SK-N-SH treated with all-trans-retinoic acid at 6 μM for 48 hours (cell line): Measurements from ENCODE around the gene BCAT1.

Source experiments
- ATAC-seq: fragments of 200-7000 bp; cut with Tn5 transposase; 3 replicates; pipeline ENCODE4 v1.9.1; 2020; ENCODE audit warnings: mild to moderate bottlenecking, moderate library complexity
- ARNTL ChIP-seq: fragments of 450-650 bp; formaldehyde crosslinking; IDR thresholded peaks from 2 replicates; pipeline ENCODE4 v1.5.0; 2020; ENCODE audit warnings: low read depth, mild to moderate bottlenecking, moderate library complexity, borderline replicate concordance
- BACH2 ChIP-seq: fragments of 250-450 bp; sonication (Bioruptor Pico); IDR thresholded peaks from 2 replicates; pipeline ENCODE4 v1.9.0; 2021; ENCODE audit warnings: mild to moderate bottlenecking, borderline replicate concordance
- CSDC2 ChIP-seq: fragments of 250-450 bp; sonication (Bioruptor Pico); IDR thresholded peaks from 2 replicates; pipeline ENCODE4 v1.5.0; 2020; ENCODE audit warnings: mild to moderate bottlenecking, moderate library complexity
- ESRRG ChIP-seq: fragments of 250-450 bp; sonication (Bioruptor Pico); IDR thresholded peaks from 2 replicates; pipeline ENCODE4 v1.6.1; 2021; ENCODE audit warnings: mild to moderate bottlenecking
- GLIS3 ChIP-seq: fragments of 250-450 bp; sonication (Bioruptor Pico); IDR thresholded peaks from 2 replicates; pipeline ENCODE4 v1.5.0; 2020; ENCODE audit warnings: mild to moderate bottlenecking, moderate library complexity
- ISL1 ChIP-seq: fragments of 250-450 bp; sonication (Bioruptor Pico); IDR thresholded peaks from 2 replicates; pipeline ENCODE4 v2.1.2; 2022; ENCODE audit warnings: mild to moderate bottlenecking, moderate library complexity
- OSR1 ChIP-seq: fragments of 250-450 bp; sonication (Bioruptor Pico); IDR thresholded peaks from 2 replicates; pipeline ENCODE4 v1.8.0; 2022; ENCODE audit warnings: moderate library complexity, mild to moderate bottlenecking, inconsistent platforms
- POU6F1 ChIP-seq: fragments of 250-450 bp; sonication (Bioruptor Pico); IDR thresholded peaks from 2 replicates; pipeline ENCODE4 v1.8.0; 2021; ENCODE audit warnings: low read depth, mild to moderate bottlenecking, moderate library complexity, borderline replicate concordance
- PPARA ChIP-seq: fragments of 250-450 bp; sonication (Bioruptor Pico); IDR thresholded peaks from 2 replicates; pipeline ENCODE4 v1.5.0; 2020; ENCODE audit warnings: mild to moderate bottlenecking, borderline replicate concordance
- RARB ChIP-seq: fragments of 250-450 bp; sonication (Bioruptor Pico); IDR thresholded peaks from 2 replicates; pipeline ENCODE4 v1.8.0; 2021; ENCODE audit warnings: mild to moderate bottlenecking, moderate library complexity
- SNAI2 ChIP-seq: fragments of 250-450 bp; sonication (Bioruptor Pico); IDR thresholded peaks from 2 replicates; pipeline ENCODE4 v1.5.0; 2020; ENCODE audit warnings: mild to moderate bottlenecking, moderate library complexity
- TCF4 ChIP-seq: fragments of 250-450 bp; sonication (Bioruptor Pico); IDR thresholded peaks from 2 replicates; pipeline ENCODE4 v1.8.0; 2021; ENCODE audit warnings: mild to moderate bottlenecking, moderate library complexity, borderline replicate concordance
- TOX ChIP-seq: fragments of 250-450 bp; sonication (Bioruptor Pico); IDR thresholded peaks from 2 replicates; pipeline ENCODE4 v1.8.0; 2021; ENCODE audit warnings: mild to moderate bottlenecking, moderate library complexity, borderline replicate concordance
- ZC3H10 ChIP-seq: fragments of 250-450 bp; sonication (Bioruptor Pico); IDR thresholded peaks from 2 replicates; pipeline ENCODE4 v1.5.1; 2021; ENCODE audit warnings: mild to moderate bottlenecking, moderate library complexity
- ZFP3 ChIP-seq: fragments of 250-450 bp; sonication (Bioruptor Pico); IDR thresholded peaks from 2 replicates; pipeline ENCODE4 v1.5.0; 2020; ENCODE audit warnings: mild to moderate bottlenecking, moderate library complexity
- ZFP30 ChIP-seq: fragments of 450-650 bp; formaldehyde crosslinking; IDR thresholded peaks from 2 replicates; pipeline ENCODE4 v1.5.0; 2022; ENCODE audit warnings: mild to moderate bottlenecking, moderate library complexity
- ZNF565 ChIP-seq: fragments of 450-650 bp; formaldehyde crosslinking; conservative IDR thresholded peaks from 2 replicates; pipeline ENCODE4 v1.5.0; 2020; ENCODE audit warnings: low read depth, mild to moderate bottlenecking, moderate library complexity
- ZNF70 ChIP-seq: fragments of 450-650 bp; formaldehyde crosslinking; IDR thresholded peaks from 2 replicates; pipeline ENCODE4 v1.5.0; 2020; ENCODE audit warnings: mild to moderate bottlenecking, moderate library complexity
- ZNF8 ChIP-seq: fragments of 450-650 bp; formaldehyde crosslinking; IDR thresholded peaks from 2 replicates; pipeline ENCODE4 v1.5.0; 2020; ENCODE audit warnings: mild to moderate bottlenecking, moderate library complexity
- TF ChIP-seq, protein P1 (sequence below): fragments of 250-450 bp; sonication (Bioruptor Pico); IDR thresholded peaks from 2 replicates; pipeline ENCODE4 v1.5.0; 2020; ENCODE audit warnings: mild to moderate bottlenecking, moderate library complexity
- TF ChIP-seq, protein P2 (sequence below): fragments of 250-450 bp; sonication (Bioruptor Pico); IDR thresholded peaks from 2 replicates; pipeline ENCODE4 v1.5.1; 2021; ENCODE audit warnings: mild to moderate bottlenecking, moderate library complexity
- TF ChIP-seq, protein P3 (sequence below): fragments of 250-450 bp; sonication (Bioruptor Pico); IDR thresholded peaks from 2 replicates; pipeline ENCODE4 v1.8.0; 2020; ENCODE audit warnings: mild to moderate bottlenecking, moderate library complexity, borderline replicate concordance
- TF ChIP-seq, protein P4 (sequence below): fragments of 250-450 bp; sonication (Bioruptor Pico); IDR thresholded peaks from 2 replicates; pipeline ENCODE4 v1.5.1; 2020; ENCODE audit warnings: low read depth, mild to moderate bottlenecking, moderate library complexity

The BCAT1 gene

GRCh38 chr12:24760606-24761378, 188.1 kb downstream of the BCAT1 start:
- no peak for ATAC-seq
- TF ChIP-seq ZNF8 (CRISPR knock-in tag), result no peak
- no peak for TF ChIP-seq POU6F1
- TF ChIP-seq, protein P1, sequence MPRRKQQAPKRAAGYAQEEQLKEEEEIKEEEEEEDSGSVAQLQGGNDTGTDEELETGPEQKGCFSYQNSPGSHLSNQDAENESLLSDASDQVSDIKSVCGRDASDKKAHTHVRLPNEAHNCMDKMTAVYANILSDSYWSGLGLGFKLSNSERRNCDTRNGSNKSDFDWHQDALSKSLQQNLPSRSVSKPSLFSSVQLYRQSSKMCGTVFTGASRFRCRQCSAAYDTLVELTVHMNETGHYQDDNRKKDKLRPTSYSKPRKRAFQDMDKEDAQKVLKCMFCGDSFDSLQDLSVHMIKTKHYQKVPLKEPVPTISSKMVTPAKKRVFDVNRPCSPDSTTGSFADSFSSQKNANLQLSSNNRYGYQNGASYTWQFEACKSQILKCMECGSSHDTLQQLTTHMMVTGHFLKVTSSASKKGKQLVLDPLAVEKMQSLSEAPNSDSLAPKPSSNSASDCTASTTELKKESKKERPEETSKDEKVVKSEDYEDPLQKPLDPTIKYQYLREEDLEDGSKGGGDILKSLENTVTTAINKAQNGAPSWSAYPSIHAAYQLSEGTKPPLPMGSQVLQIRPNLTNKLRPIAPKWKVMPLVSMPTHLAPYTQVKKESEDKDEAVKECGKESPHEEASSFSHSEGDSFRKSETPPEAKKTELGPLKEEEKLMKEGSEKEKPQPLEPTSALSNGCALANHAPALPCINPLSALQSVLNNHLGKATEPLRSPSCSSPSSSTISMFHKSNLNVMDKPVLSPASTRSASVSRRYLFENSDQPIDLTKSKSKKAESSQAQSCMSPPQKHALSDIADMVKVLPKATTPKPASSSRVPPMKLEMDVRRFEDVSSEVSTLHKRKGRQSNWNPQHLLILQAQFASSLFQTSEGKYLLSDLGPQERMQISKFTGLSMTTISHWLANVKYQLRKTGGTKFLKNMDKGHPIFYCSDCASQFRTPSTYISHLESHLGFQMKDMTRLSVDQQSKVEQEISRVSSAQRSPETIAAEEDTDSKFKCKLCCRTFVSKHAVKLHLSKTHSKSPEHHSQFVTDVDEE (CRISPR knock-in tag), result no peak
- no peak for TF ChIP-seq ESRRG (CRISPR knock-in tag)
- TF ChIP-seq, protein P2, sequence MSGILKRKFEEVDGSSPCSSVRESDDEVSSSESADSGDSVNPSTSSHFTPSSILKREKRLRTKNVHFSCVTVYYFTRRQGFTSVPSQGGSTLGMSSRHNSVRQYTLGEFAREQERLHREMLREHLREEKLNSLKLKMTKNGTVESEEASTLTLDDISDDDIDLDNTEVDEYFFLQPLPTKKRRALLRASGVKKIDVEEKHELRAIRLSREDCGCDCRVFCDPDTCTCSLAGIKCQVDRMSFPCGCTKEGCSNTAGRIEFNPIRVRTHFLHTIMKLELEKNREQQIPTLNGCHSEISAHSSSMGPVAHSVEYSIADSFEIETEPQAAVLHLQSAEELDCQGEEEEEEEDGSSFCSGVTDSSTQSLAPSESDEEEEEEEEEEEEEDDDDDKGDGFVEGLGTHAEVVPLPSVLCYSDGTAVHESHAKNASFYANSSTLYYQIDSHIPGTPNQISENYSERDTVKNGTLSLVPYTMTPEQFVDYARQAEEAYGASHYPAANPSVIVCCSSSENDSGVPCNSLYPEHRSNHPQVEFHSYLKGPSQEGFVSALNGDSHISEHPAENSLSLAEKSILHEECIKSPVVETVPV (CRISPR knock-in tag), result no peak
- no peak for TF ChIP-seq ZC3H10
- no peak for TF ChIP-seq ARNTL (CRISPR knock-in tag)
- no peak for TF ChIP-seq ZNF70
- no peak for TF ChIP-seq ISL1 (CRISPR knock-in tag)
- no peak for TF ChIP-seq CSDC2 (CRISPR knock-in tag)
- TF ChIP-seq ZFP30 (CRISPR knock-in tag), result no peak
- no peak for TF ChIP-seq BACH2
- TF ChIP-seq GLIS3 (CRISPR knock-in tag), result no peak
- TF ChIP-seq, protein P3, sequence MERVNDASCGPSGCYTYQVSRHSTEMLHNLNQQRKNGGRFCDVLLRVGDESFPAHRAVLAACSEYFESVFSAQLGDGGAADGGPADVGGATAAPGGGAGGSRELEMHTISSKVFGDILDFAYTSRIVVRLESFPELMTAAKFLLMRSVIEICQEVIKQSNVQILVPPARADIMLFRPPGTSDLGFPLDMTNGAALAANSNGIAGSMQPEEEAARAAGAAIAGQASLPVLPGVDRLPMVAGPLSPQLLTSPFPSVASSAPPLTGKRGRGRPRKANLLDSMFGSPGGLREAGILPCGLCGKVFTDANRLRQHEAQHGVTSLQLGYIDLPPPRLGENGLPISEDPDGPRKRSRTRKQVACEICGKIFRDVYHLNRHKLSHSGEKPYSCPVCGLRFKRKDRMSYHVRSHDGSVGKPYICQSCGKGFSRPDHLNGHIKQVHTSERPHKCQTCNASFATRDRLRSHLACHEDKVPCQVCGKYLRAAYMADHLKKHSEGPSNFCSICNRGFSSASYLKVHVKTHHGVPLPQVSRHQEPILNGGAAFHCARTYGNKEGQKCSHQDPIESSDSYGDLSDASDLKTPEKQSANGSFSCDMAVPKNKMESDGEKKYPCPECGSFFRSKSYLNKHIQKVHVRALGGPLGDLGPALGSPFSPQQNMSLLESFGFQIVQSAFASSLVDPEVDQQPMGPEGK, result no peak
- TF ChIP-seq SNAI2, result no peak
- no peak for TF ChIP-seq ZFP3 (CRISPR knock-in tag)

- no peak for ATAC-seq
- TF ChIP-seq ZFP3 (CRISPR knock-in tag), result no peak
- TF ChIP-seq PPARA, result no peak
- no peak for TF ChIP-seq TCF4 (CRISPR knock-in tag)
- TF ChIP-seq ZNF565, result no peak
- TF ChIP-seq, protein P1 (CRISPR knock-in tag), result no peak
- TF ChIP-seq ZNF8 (CRISPR knock-in tag), result no peak
- TF ChIP-seq SNAI2, result no peak
- no peak for TF ChIP-seq OSR1
- no peak for TF ChIP-seq ZNF70
- TF ChIP-seq BACH2, result no peak
- no peak for TF ChIP-seq TOX (CRISPR knock-in tag)
- TF ChIP-seq, protein P4, sequence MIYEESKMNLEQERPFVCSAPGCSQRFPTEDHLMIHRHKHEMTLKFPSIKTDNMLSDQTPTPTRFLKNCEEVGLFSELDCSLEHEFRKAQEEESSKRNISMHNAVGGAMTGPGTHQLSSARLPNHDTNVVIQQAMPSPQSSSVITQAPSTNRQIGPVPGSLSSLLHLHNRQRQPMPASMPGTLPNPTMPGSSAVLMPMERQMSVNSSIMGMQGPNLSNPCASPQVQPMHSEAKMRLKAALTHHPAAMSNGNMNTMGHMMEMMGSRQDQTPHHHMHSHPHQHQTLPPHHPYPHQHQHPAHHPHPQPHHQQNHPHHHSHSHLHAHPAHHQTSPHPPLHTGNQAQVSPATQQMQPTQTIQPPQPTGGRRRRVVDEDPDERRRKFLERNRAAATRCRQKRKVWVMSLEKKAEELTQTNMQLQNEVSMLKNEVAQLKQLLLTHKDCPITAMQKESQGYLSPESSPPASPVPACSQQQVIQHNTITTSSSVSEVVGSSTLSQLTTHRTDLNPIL, result no peak
- no peak for TF ChIP-seq ARNTL (CRISPR knock-in tag)
- no peak for TF ChIP-seq GLIS3 (CRISPR knock-in tag)
- TF ChIP-seq ZC3H10, result no peak
- TF ChIP-seq ZFP30 (CRISPR knock-in tag), result no peak
- no peak for TF ChIP-seq CSDC2 (CRISPR knock-in tag)
- TF ChIP-seq POU6F1, result no peak
- no peak for TF ChIP-seq RARB (CRISPR knock-in tag)
- TF ChIP-seq, protein P2 (CRISPR knock-in tag), result no peak
Observed at GRCh38 chr12:24760162-24760561, 188.7 kb downstream of the BCAT1 start.
